Mucosa of gallbladder (tissue), 1 donor: Measurements from ENCODE around the gene P4HA1. TPM values are rescaled to one million over a fixed set of nuclear protein-coding genes. Genes with fewer than 3 reads are reported as not detected.
"Not testable (repeated sequence)": the region's sequence is repeated elsewhere in the genome, so short reads cannot be mapped to it uniquely, and the experiment has no call there.

Experiments used
- DNase-seq: peaks from one replicate; pipeline ENCODE4 v3.0.0-alpha.2; 2020; ENCODE audit warnings: low spot score
- total RNA-seq: library from RNA; stranded (reverse); gene quantifications from one replicate; pipeline ENCODE4 v1.2.1, GENCODE V29; 2021
- donor health status: DM: no; HTN: no; CAD: no.

Gene P4HA1
- total RNA-seq, 1 donor from 2014 or later, result 67.5 TPM

DNA sequence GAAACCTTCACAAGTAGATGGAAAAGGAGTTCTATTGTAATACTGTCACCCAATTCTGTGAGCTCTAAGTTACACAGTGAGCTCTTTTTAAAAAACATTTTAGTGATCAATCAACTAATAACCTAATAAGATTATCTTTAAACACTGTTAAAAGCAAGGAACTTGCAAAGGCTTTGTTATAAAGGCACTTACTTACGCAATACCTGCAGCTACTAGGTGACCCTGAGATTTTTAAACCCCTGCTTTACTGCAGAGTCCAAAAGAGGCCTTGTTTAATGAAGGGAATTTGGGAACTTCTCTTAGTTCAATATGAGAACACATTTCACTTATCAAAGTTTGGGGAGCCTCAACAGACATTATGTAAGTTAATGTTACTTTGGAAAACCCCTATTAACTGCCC lies 53.3 kb downstream of the P4HA1 start:
- no peak for DNase-seq

DNA sequence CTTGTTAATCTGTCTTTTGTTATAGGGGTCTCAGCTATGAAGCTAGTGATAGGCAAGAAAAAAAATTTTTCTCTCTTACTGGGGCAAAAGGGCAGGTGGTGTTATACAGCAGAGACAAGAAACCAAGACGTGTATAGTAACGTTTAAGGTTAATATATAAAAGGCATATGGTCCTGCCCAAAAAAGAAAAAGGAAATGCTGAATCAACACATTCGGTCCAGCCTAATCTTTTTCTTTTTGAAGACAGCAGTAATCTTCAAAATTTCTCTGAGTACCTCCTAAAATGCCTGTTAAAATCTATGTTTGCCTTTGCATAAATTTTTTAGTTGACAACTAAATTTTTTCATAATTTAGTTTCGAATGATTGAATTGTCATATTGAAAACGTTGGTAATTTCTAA lies 54.5 kb downstream of the P4HA1 start:
- no peak for DNase-seq

DNA sequence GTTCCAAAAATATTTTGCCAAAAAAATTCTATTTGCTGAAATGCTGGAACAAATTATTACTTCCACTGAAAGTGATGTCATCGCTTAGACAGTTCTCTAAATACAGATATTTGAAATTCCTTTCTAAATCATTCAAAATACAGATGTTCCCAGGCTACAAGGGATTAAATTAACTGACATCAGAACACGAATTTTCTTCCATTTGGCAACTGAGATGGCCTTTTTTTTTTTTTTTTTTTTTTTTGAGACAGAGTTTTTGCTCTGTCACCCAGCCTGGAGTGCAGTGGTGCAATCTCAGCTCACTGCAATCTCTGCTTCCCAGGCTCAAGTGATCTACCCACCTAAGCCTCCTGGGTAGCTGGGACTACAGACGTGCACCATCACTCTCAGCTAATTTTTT lies 57.0 kb downstream of the P4HA1 start:
- no peak for DNase-seq

DNA sequence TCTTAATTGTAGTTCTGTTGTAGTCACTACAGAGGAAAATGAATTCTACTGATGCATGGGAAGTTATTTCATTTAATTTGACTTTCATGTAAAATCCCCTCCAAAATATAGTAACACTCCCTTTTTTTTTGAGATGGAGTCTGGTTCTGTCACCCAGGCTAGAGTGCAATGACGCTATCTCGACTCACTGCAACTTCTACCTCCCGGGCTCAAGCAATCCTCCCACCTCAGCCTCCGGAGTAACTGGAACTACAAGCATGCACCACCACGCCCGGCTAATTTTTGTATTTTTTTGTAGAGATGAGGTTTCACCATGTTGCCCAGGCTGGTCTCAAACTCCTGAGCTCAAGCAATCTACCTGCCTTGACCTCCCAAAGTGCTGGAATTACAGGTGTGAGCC lies 60.4 kb downstream of the P4HA1 start:
- not testable (repeated sequence) for DNase-seq

DNA sequence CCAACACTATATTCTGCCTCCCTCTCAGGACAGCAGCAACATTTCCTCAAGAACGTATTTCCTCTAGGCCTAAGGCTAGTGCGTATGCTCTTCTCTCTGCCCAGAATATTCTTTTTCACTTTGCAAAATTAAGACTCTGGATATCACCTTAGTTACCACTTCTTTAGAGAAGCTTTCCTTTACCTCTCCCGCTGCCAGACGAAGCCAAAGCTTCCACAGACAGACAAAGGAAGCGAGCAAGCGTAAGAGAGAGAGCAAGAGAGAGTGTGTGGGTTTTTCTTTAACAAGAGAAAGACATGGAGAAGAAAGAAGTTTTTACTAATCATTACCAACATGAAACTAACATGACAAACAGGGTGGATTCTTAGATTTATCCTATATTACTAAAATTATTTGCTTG lies 64.1 kb downstream of the P4HA1 start:
- DNase-seq, result no peak

DNA sequence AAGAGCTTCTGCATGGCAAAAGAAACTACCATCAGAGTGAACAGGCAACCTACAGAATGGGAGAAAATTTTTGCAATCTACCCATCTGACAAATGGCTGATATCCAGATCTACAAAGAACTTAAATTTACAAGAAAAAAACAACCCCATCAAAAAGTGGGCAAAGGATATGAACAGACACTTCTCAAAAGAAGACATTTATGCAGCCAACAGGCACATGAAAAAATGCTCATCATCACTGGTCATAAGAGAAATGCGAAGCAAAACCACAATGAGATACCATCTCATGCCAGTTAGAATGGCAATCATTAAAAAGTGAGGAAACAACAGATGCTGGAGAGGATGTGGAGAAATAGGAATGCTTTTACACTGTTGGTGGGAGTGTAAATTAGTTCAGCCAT lies 70.0 kb downstream of the P4HA1 start:
- not testable (repeated sequence) for DNase-seq

DNA sequence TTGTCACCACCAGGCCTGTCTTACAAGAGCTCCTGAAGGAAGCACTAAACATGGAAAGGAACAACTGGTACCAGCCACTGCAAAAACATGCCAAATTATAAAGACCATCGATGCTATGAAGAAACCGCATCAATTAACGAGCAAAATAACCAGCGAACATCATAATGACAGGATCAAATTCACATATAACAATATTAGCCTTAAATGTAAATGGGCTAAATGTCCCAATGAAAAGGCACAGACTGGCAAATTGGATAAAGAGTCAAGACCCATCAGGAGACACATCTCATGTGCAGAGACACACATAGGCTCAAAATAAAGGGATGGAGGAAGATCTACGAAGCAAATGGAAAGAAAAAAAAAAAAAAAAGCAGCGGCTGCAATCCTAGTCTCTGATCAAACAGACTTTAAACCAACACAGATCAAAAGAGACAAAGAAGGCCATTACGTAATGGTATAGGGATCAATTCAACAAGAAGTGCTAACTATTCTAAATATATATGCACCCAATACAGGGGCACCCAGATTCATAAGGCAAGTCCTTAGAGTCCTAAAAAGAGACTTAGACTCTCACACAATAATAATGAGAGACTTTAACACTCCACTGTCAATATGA lies 73.1 kb downstream of the P4HA1 start:
- DNase-seq, result not testable (repeated sequence)

DNA sequence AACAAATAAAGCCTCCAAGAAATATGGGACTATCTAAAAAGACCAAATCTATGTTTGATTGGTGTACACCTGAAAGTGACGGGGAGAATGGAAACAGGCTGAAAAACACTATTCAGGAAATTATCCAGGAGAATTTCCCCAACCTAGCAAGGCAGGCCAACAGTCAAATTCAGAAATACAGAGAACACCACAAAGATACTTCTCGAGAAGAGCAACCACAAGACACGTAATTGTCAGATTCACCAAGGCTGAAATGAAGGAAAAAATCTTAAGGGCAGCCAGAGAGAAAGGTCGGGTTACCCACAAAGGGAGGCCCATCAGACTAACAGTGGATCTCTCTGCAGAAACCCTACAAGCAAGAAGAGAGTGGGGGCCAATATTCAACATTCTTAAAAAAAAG lies 73.7 kb downstream of the P4HA1 start:
- not testable (repeated sequence) for DNase-seq

DNA sequence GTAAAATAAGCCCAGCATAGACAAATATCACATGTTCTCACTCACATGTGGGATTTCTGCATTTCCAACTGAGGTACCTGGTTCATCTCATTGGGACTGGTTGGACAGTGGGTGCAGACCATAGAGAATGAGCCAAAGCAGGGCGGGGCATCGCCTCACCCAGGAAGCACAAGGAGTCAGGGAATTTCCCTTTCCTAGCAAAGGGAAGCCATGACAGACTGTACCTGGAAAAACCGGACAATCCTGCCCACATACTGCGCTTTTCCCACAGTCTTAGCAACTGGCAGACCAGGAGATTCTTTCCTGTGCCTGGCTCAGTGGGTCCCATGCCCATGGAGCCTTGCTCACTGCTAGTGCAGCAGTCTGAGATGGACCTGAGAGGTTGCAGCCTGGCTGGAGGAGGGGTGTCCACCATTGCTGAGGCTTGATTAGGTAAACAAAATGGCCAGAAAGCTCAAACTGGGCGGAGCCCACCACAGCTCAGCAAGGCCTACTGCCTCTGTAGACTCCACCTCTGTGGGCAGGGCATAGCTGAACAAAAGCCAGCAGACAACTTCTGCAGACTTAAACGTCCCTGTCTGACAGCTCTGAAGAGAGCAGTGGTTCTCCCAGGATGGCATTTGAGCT lies 75.0 kb downstream of the P4HA1 start:
- not testable (repeated sequence) for DNase-seq

DNA sequence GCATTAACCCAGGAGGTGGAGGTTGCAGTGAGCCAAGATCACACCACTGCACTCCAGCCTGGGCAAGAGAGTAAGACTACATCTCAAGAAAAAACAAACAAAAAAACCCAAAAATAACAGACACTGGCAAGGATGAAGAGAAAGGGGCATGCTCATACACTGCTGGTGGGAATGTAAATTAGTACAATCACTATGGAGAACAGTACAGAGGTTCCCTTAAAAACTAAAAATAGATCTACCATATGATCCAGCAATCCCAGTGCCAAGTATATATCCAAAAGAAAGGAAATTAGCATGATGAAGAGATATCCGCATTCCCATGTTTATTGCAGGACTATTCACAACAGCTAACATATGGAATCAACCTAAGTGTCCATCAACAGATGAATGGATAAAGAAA lies 75.6 kb downstream of the P4HA1 start:
- DNase-seq, result no peak

DNA sequence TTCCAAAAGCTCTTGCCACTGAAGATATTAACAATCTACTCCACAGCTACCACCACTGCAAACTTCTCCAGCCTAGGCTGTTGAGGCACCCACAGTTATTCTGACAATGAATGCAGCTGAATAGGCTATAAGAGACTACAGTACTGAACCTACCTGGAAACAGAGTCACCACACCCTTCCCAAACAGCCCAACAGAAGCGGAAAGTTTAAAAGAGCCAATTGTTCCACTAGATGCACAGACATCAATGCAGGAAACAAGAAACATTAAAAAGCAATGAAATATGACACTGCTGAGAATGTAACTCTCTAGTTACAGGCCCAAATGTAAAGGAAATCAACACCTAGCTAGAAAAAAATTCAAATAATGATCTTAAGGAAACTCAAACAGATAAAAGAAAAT lies 77.6 kb downstream of the P4HA1 start:
- DNase-seq, result no peak

DNA sequence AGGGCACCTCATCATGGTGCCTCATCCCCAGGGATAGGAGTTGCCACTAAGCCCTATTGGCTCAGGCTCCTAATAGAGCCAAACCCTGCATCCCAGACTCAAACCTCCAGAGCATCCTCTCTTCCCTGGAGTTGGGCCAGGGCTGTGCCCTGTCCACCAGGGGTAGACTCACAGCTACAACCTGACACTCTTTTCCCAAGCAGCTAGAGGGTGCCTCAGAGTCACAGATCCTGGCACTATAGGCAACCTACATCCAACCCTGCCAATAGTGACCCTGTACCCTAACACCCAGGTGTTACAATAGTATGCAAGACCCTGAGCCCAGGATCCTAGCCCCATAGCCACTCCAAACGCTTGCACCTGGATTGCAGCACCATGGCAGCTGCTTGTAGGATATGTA lies 78.0 kb downstream of the P4HA1 start:
- no peak for DNase-seq

DNA sequence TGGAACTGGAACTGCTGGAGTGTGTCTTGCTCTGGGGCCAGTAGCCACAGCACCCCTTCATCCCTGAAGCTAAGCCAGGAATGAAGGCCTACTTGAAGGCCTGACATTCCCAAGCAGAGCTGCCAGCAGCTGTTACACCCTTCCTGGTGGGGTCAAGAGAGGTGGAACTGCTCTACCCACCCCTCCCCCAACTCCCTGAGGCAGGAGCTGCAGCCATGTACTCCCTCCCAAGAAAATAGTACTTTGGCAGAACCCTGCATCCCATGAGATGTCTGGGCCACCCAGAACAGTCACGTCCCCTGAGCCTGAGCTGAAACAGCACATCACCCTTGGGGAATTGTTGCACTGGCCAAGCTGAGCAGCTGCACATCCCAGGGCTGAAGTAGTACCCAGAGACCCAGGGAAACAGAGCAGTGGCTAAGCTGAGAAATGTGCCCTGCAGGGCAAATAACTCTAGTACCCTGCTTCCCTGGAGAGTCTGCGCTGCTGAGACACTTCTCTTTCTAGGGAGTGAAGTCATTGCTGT lies 78.6 kb downstream of the P4HA1 start:
- no peak for DNase-seq

DNA sequence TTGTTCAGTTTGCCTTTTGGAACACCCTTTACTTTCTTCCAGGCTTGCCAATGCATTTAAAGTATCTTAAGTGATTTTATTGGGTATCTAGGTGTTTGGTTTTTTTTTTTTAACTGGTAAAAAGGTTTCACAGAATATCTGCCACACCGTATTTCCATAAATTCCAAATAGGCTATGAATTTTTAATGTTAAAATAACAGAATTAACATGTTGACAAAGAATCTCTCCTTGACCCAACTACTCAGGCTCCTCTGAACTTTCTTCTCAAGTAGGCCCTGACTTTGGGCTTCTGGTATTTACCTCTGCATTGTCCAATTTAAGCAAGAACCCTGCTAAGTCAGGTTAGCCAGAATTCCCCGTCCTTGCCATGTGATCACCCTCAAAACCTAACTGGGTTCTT lies 80.9 kb downstream of the P4HA1 start:
- no peak for DNase-seq

DNA sequence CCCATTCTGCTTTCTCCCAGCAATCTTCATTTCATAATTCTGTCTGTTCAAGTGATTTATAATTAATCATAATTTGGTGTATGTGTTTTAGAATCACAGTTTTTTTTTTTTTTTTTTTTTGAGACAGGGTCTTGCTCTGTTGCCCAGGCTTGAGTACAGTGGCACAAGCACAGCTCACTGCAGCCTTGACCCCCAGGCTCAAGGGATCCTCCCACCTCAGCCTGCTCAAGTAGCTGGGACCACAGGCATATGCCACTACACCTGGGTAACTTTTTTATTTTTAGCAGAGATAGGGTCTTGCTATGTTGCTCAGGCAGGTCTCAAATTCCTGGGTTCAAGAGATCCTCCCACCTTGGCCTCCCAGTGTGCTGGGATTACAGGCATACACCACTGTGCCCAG lies 92.8 kb downstream of the P4HA1 start:
- no peak for DNase-seq

DNA sequence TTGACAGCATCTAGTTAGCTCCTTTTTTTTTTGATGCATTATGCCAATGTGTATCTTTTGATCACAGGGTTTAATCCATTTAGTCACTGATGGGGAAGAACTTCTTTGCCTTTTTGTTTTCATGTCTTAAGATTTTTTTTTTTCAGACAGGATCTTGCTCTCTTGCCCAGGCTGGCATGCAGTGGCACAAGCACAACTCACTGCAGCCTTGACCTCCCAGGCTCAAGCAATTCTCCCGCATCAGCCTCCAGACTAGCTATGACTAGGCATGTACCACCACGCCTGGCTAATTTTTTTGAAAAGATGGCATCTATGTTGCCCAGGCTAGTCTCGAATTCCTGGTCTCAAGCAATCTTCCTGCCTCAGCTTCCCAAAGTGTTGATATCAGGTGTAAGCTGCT lies 95.7 kb downstream of the P4HA1 start:
- DNase-seq, result no peak

DNA sequence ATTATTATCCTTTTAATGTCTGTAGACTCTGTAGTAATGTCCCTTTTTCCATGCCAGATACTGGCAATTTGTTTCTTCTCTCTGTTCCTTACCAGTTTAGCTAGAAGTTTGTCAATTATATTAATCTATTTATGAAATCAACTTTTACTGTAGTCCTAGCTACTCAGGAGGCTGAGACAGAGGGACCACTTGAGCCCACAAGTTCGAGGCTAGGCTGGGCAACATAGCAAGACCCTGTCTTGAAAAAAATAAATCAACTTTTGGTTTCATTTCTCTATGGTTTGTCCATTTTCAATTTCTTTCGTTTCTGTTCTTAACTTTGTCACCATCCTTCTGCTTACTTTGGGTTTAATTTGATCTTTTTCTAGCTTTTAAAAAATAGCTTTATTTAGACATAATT lies 99.6 kb downstream of the P4HA1 start:
- no peak for DNase-seq

DNA sequence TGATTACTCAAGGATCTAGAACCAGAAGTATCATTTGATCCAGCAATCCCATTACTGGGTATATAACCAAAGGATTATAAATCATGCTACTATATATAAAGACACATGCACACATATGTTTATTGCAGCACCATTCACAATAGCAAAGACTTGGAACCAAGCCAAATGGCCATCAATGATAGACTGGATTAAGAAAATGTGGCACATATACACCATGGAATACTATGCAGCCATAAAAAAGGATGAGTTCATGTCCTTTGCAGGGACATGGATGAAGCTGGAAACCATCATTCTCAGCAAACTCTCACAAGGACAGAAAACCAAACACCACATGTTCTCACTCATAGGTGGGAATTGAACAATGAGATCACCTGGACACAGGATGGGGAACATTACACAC lies 101.2 kb downstream of the P4HA1 start:
- not testable (repeated sequence) for DNase-seq

DNA sequence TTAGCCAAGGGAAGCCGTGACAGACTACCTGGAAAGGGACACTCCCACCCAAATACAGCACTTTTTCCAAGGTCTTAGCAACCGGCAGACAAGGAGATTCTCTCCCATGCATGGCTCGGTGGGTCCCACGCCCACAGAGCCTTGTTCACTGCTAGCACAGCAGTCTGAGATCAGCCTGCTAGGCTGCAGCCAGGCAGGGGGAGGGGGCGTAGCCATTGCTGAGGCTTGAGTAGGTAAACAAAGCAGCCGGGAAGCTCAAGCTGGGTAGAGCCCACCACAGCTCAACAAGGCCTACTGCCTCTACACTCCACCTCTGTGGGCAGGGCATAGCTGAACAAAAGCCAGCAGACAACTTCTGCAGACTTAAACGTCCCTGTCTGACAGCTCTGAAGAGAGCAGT lies 106.9 kb downstream of the P4HA1 start:
- DNase-seq, result not testable (repeated sequence)

DNA sequence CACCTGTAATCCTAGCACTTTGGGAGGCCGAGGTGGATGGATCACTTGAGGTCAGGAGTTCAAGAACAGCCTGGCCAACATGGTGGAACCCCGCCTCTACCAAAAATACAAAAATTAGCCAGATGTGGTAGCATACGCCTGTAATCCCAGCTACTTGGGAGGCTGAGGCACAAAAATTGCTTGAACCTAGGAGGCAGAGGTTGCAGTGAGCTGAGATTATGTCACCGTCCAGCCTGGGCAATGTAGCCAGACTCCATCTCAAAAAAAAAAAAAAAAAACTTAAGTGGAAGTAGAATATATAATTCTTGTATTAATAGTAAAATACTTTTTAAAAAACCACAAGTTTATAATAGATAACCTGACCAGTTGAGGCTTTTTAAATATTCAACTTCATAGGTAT lies 112.0 kb downstream of the P4HA1 start:
- not testable (repeated sequence) for DNase-seq

DNA sequence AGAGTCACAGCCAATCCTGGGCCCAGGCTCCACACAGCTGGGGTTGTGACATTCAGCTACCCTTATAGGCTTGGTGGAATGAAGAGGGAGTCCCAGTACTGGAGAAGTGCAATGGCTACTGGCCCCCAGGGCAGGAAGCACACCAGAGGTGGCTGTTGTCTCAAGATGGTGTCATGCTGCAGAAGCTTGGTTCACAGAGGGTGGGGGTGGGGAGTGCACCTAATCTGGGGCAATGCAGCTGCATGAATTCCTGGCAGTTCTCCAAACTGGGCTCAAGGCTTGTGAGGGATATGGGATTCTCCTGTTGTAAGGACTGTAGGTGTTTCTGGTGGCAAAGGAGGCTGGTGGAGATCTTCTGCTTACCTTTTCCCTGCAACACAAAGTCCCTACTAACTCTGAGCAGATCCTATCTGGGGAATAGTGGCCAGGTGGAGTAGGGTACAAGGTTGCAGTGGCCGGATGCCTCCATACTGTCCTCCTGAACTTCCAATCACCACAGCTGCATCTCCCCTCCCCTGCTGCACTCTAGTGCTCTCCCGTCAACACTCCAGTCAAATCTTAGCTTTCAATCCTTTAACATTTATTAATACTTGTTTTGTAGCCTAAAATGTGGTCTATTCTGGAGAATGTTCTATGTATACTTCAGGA lies 114.7 kb downstream of the P4HA1 start:
- no peak for DNase-seq

DNA sequence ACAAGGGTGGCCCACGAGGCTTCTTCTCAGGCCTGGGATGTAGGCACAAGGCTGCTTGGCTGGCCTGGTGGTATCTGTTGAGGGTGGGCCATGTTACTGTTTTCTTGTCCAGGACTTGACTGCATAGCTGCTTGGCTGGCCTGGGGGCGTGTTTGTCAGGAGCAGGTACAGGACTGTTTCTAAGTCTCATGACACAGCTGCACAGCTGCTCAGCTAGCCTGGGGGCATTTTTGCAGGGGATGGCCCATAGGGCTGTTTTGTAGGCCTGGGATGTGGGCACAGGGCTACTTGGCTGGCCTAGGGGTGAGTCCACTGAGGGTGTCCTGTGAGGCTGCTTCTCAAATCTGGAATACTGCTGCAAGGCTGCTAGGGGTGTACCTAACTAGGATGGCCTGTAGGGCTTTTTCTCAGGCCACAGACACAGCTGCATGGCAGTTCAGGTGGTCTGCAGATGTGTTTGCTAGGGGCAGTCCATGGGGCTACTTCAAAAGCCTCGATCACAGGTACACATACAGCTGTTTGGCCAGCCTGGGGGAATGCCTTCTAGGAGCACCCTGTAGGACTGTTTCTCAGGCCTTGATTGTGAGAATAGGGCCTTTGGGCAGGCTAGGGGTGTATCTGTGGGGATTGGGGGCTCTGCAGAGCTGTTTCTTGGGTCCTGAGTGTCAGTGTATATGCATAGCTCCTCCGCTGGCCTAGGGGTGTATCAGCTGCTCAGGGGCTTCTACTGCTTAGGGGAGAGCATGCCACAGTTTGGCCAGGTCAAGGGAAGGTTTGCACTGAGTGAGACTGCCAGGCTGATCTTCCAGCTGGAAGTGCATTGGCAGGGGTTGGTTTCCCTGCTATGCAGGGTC lies 115.4 kb downstream of the P4HA1 start:
- no peak for DNase-seq
